Measurements from ENCODE around the gene URM1.

- TF ChIP-seq, protein P1, sequence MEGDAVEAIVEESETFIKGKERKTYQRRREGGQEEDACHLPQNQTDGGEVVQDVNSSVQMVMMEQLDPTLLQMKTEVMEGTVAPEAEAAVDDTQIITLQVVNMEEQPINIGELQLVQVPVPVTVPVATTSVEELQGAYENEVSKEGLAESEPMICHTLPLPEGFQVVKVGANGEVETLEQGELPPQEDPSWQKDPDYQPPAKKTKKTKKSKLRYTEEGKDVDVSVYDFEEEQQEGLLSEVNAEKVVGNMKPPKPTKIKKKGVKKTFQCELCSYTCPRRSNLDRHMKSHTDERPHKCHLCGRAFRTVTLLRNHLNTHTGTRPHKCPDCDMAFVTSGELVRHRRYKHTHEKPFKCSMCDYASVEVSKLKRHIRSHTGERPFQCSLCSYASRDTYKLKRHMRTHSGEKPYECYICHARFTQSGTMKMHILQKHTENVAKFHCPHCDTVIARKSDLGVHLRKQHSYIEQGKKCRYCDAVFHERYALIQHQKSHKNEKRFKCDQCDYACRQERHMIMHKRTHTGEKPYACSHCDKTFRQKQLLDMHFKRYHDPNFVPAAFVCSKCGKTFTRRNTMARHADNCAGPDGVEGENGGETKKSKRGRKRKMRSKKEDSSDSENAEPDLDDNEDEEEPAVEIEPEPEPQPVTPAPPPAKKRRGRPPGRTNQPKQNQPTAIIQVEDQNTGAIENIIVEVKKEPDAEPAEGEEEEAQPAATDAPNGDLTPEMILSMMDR (conservative IDR thresholded peaks at IDR 0.05), result no peak
- TF ChIP-seq ZFX (IDR thresholded peaks at IDR 0.05), result no peak
These were observed 15.7 kb upstream of the URM1 start for GRCh38 chr9:128355451-128355850.

Measured in C4-2B (cell line).